Measurements from ENCODE around the gene LIMA1.
"Not testable (repeated sequence)": the region's sequence is repeated elsewhere in the genome, so short reads cannot be mapped to it uniquely, and the experiment has no call there.

Gene LIMA1

DNA sequence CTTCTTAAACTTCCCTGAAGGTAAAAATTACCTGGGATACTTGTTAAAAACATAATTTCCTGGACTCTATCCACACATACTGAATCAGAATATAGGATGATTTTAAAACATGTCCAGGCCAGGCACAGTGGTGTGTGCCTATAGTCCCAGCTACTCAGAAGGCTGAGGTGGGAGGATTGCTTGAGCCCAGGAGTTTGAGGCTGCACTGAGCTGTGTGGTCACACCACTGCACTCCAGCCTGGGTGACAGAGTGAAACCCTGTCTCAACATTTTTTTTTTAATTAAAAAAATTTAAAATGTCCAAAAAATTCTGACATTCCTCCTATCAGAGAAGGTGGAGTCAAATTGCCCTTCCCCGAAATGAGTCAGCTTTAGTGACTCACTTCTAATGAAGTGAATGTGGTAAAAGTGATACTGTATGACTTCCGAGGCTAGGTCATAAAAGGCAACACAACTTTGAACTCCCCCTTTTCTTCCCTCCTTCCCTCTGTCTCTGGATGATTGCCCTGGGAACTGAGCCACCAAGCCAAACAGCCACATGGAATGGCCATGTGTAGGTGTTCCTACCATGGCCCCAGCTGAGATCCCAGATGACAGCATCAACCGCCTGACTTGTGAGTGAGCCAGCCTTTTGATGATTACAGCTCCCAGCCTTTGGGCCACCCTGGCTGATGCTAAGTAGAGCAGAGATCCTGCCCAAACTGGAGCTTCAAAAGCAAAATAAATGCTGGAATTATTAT is 36.3 kb downstream of the LIMA1 start:
- no peak for DNase-seq

- DNase-seq: no peak
These were observed 37.0 kb downstream of the LIMA1 start for GRCh38 chr12:50246197-50246865.

DNA sequence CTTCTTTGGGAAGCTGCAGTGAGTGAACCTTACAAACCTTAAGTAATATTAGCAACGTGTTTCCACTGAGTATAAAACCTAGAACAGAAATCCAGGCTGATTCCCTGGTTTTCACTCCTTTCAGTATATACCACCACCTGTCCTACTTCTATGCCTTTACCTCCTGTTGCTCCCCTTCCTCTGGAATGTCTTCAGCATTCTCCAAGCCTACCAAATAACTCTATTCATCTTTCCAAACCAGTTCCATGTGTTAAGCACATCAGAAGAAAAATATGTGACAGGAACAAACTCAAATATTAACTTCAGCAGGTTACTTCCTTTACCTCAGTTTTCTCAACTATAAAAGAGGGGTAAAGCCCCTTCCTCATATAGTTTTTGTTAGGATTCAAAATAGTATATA is 39.8 kb downstream of the LIMA1 start:
- DNase-seq: no peak

- no peak for DNase-seq
These were observed 40.5 kb downstream of the LIMA1 start for GRCh38 chr12:50242751-50243191.

DNA sequence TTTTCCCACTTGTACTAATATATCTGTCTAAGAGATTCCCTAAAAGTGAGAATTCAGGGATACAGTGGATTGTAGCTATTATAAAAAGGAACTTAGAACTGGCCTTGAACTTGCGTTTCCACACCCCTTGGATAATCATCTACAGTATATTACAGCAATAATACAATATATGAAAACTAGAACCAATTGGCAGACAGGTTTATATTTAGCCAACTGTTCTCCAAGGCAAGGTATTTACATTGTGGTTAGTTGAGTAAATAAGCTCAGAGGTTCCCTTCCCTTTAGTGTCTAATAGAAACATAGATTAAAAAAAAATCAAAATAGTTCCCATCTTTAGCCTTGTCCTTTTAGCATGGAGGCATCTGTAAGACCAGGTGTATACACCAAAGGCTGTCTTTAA is 42.1 kb downstream of the LIMA1 start:
- DNase-seq: no peak

DNA sequence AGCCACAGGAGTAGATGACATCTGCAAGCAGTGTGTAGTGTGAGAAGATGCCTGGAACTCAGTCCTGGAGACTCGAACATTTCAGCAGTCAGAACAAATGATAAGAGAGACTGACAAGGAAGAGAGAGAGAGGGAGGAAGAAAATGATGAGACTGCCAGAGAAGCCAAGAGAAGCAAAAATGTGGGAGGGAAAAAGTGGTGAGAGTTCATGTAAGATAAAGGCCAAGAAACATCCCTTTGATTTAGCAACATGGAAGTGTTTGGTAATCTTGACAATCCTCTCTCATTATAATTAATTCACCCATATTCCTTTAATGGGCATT is 42.6 kb downstream of the LIMA1 start:
- no peak for DNase-seq

- DNase-seq: no peak
These were observed 43.1 kb downstream of the LIMA1 start for GRCh38 chr12:50240096-50240791.

DNA sequence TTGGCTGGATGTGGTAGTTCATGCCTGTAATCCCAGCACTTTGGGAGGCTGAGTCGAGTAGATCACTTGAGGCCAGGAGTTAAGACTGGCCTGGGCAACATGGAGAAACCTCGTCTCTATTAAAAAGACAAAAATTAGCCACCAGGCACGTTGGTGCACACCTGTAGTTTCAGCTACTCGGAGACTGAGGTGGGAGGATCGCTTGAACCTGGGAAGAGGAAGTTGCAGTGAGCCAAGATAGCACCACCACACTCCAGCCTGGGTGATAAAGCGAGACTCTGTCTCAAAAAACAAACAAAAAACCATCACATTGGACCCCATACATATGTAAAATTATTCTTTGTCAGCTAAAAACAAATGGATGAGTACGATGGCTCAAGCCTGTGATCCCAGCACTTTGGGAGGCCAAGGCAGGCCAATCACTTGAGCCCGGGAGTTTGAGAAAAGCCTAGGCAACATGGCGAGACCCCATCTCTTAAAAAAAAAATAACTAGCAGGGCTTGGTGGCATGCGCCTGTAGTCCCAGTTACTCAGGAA is 43.9 kb downstream of the LIMA1 start:
- no peak for DNase-seq

GRCh38 chr12:50234347-50234746 is 49.0 kb downstream of the LIMA1 start:
- no peak for DNase-seq

GRCh38 chr12:50232771-50233209 is 50.5 kb downstream of the LIMA1 start:
- no peak for DNase-seq

DNA sequence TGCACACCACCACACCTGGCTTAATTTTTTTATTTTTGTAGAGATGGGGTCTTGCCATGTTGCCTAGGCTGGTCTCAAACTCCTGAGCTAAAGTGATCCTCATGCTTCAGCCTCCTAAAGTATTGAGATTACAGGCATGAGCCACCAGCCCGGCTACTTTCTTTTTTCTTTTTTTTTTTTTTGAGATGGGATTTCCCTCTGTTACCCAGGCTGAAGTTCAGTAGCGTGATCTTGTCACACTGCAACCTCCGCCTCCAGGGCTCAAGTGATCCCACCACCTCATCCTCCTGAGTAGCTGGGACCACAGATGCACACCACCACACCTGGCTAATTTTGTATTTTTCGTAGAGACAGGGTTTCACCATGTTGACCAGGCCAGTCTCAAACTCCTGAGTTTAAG is 51.1 kb downstream of the LIMA1 start:
- no peak for DNase-seq

DNA sequence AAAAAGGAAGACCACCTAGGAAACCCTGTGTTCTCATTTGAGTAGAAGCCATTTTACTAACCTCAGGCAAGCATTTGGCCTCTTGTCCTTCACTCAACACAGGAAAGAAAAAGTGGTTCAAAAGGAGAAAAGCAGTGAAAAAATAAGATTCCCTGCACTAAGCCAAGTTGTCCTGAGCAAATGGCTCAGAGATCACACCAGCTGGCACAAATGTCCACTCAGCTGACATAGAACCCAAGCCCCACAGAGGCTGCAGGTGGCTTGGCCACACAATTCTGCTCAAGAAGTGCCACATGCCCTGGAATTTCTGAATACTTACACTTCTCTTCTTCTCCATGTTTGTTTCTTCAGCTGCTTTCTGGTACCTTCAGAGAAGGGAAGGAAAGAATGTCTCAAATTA is 52.0 kb downstream of the LIMA1 start:
- DNase-seq: no peak

DNA sequence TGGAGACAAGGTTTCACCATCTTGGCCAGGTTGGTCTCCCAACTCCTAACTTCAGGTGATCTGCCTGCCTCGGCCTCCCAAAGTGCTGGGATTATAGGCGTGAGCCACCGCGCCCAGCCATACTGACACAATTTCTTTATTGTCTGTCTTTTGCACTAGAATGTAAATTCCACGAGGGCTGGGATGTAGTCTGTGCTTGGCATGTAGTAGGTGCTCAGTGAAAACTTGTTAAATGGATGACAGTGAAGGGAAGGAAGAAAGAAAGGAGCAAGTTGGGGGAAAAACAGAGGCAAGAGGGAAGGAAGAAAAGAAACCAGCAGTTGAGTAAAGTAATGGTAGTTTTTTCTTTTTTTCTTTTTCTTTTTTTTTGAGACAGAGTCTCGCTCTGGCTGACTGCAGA is 53.1 kb downstream of the LIMA1 start:
- DNase-seq: no peak

GRCh38 chr12:50224026-50224692 is 59.2 kb downstream of the LIMA1 start:
- peak; percentile 58 for DNase-seq

- DNase-seq: peak; percentile 45
These were observed 61.0 kb downstream of the LIMA1 start for GRCh38 chr12:50222275-50222783.

DNA sequence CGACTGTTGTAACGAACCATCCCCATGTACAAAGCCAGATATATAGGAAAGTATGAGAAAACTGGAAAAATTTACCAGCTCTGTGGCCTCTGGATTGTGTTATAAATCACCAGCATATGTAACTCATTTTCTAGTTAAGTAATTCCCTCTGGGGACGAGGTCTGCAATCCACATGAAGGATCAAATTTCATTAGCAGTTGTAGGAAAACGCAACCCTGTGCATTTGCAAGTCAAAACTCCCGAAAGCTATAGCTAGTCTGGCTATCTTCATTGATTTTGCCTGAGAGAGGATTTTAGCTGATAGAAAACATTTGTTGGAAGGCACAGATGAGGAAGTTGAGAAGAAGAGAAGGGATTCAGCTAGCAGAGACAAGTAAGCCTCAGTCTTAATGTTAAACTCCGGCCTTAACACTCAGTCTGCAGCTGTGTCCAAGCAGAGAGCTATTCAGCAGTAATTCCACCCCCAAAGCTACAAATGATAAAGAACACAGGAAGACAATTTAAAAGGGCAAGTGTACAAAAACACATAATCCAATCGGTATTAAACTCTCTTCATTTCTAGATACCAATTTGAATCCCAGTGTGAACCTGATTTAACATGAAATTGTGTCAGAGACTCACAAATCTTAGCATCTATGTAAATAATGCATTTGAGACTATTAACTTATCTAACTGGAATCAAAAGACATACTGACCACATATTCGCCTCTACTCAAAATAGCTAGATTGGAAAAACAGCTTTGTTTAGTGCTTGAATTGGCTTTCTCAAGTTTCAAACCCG is 61.9 kb downstream of the LIMA1 start:
- no peak for DNase-seq

GRCh38 chr12:50220363-50220995 is 62.8 kb downstream of the LIMA1 start:
- peak; percentile 28 for DNase-seq

DNA sequence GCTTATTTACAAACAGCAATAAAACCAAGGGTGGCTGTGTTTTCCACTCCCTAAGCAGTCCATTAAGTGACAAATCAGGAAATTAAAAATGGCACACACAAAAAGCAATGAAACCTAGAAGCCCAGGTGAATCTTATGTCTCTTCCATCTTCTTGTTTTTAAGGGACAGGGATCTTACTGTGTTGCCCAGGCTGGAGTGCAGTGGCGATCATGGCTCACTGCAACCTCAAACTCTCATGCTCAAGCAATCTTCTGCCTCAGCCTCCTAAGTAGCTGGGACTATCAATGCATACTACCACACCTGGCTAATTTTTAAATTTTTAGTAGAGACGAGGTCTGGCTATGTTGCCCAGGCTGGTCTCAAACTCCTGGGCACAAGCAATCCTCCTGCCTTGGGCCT is 63.8 kb downstream of the LIMA1 start:
- no peak for DNase-seq

- DNase-seq: not testable (repeated sequence)
These were observed 64.3 kb downstream of the LIMA1 start for GRCh38 chr12:50219001-50219400.

- DNase-seq: no peak
These were observed 64.9 kb downstream of the LIMA1 start for GRCh38 chr12:50218386-50218785.

DNA sequence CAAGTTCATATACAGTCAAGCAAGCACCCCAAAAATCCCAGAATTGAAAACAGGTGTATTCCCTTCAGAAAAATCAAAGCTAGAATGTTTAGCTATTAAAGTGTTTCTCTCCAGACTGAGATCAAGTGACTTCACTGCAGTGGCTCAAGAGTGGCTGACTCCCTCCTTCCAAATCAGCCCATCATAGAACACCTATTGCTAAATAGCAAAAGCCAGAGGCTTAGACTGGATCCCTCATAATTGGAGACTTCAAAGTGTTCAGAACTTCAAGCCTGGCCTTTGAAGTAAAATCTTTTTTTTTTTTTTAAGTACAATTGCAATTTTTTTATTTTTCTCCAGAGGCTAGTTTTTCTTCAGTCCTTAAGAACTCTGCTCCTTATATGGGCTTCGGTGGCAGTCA is 66.1 kb downstream of the LIMA1 start:
- no peak for DNase-seq

DNA sequence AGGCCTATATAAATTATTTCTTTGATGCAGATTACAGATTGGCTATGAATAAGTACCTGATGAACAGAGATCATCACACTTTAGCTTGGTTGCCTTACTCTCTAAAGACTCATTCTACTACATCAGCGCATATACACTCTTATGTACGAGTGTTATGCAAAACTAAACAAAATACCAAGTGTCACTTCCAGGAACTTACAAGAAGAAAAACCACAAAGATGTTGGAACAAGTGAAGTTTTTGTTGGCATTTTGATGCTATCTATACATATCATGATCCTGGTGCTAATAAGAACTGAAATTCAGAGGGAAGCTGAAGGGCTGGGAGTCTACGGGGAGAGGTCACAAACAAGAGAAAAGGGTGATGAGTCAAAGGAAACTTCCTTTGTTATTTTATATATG is 68.3 kb downstream of the LIMA1 start:
- no peak for DNase-seq
